H7 (cell line): ENCODE data around the gene SEMA4D. TPM values are rescaled to one million over a fixed set of nuclear protein-coding genes. Genes with fewer than 3 reads are reported as not detected.

Experiments used
- DNase-seq: peaks from one replicate; pipeline ENCODE4 v3.0.0; 2012
- H3K27me3 ChIP-seq: 2 replicates; pipeline ENCODE4 v1.6.0; 2011; ENCODE audit warnings: mild to moderate bottlenecking, low read length; ENCODE audit not compliant: control insufficient read depth, insufficient read depth
- H3K36me3 ChIP-seq: replicated peaks from 2 replicates; pipeline ENCODE4 v1.5.1; 2011; ENCODE audit warnings: low read length; ENCODE audit not compliant: control insufficient read depth, insufficient read depth
- H3K4me3 ChIP-seq: 2 replicates; pipeline ENCODE4 v1.5.1; 2011; ENCODE audit warnings: low read depth, mild to moderate bottlenecking, control low read depth, low read length, moderate library complexity; ENCODE audit not compliant: insufficient read depth
- total RNA-seq: library from RNA; depleted of rRNA; stranded (reverse); fragments of >200 nt; shearing (Covaris generic); gene quantifications from 2 replicates; pipeline ENCODE4 v1.2.3, GENCODE V29; 2014

Gene SEMA4D
- total RNA-seq, 1 experiment from 2014 or later, result 17.0 TPM

DNA sequence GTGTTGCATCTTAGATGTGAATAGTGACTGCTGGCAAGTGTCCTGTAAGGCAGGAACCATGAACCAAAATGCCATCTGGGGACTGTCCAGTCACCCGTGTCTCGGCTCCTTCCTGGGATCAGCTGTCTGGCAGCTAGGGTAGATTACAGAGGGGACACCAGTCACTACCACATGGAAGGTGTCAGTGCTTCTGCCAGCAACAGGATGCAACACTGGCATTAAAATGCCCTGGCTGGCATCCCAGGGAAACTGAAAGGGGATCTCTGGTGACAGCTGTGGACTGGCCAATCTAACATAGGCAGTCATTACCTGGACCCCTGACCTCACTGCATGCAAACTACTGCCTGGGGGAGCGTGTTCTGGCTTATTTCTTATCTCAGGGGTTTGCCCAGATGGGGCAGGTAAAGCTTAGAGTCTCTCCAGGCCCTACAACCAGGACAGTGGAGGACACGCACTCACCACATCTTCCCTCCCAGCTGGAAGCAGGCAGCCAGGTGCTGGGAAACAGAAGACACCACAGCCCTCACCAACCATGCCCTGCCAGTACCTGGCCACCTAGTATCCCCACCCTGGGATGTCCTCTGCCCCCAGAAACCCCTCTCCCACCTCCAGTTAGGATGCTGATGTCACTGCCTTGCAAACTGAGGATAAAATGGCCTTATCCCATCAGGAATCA lies 83.8 kb downstream of the SEMA4D start:
- Histone ChIP-seq H3K4me3 (no peak overlapping the region), H3K27me3 (no peaks in the 10 kb centered on the region), H3K36me3 (no peaks in the 10 kb centered on the region; the same call in none of the 2 replicates)
- no peak for DNase-seq

DNA sequence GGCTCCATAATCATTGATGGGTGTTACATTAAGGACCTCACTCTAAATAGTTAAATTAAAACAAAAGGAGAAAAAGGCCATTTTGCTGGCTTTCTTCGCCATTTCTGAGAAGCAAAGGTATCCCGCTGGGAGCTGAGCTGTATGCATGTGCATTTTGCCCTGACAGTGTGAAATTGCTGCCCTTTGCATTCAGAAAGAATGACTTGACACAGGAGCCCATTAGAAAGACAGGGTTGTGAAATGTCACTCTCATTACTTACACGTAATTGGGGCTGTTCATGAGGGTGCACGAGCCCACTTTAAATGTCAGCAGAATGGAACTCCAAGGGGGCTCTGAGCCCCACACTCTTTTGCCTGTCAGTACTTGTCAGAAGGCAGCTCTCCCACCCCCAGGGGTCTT lies 85.0 kb downstream of the SEMA4D start:
- H3K4me3 ChIP-seq, result no peak overlapping the region
- no peak for DNase-seq
- no peaks in the 10 kb centered on the region; the same call in none of the 2 replicates for H3K36me3 ChIP-seq
- no peaks in the 10 kb centered on the region for H3K27me3 ChIP-seq

DNA sequence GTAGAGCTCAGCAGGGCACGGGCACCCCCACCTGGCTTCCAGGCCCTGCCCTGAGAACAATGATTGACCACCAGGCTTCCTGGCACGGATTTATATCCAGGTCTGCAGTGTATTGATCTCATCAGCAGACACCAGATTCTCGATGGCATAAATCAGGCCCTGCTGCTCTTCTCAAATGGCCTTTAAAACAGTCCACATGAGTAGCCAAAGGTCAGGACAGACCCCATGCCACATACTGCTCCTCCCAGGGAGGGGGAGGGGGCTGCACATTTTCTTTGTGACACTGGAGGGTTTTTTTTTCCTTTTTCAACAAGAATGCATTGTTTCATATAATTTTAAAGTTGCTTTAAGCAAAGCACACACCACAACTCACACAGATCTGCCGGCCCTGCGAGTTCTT lies 85.4 kb downstream of the SEMA4D start:
- DNase-seq, result no peak
- H3K36me3 ChIP-seq, result no peaks in the 10 kb centered on the region; the same call in none of the 2 replicates

DNA sequence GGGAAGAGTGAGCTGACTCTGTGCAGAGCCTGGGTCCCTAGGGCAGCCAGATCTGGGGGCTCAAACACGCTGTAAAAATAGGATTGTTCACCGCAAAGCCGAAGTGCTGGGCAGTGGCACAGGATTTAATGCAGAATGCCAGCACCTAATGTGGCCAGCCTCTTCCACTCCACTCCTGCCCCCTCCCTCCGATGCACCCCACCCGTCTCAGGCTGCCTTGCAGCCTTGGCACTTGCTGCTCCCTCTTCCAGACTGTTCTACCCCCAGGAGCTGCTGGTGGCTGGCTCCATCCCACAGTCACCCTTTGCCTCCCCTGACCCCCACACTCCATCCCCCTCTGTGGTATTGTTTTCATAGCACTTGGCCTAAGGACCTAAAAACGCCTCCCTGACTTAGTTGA lies 86.2 kb downstream of the SEMA4D start:
- Histone ChIP-seq H3K36me3 (no peaks in the 10 kb centered on the region; the same call in 1 of the 2 replicates), H3K27me3 (no peaks in the 10 kb centered on the region)
- DNase-seq, result no peak

More for the DNA sequence above, 85.4 kb downstream of the SEMA4D start:
- Histone ChIP-seq H3K4me3 (no peak overlapping the region), H3K27me3 (no peaks in the 10 kb centered on the region)

DNA sequence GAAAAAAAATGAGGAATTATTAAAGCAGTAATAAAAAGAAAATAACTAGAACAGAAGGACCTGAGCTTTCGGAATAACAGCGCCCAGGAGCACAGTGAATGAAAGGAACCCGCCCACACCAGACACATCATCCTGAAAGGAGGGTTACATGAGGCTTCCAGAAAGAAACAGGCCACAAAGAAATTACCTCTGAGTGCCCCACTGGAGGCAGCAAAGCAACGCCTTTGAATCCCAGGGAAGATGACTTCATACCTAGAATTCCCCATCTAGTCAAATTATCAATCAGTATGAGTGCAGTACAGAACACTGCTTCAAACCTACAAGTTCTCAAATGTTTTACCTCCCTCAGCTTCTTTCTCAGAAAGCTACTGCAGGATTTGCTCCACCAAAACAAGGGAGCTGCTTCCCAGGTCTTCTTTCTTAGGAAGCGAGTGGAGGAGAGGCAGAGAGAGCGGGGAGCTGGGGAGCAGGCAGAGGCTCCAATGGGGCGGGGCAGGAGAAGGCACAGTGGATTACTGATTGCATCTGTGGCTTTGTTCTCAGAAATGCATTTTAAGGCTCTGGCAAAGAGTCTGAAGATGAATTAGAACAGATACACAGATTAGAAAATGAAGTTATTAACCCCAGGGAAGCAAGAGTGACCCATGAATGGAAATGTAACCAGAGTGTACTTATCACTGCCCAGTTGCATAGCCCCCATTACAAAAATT lies 87.1 kb downstream of the SEMA4D start:
- DNase-seq, result peak; percentile 81
- no peaks in the 10 kb centered on the region for H3K27me3 ChIP-seq
- no peak overlapping the region for H3K4me3 ChIP-seq
- H3K36me3 ChIP-seq, result no peaks in the 10 kb centered on the region

More for the DNA sequence above, 86.2 kb downstream of the SEMA4D start:
- H3K4me3 ChIP-seq, result no peak overlapping the region

DNA sequence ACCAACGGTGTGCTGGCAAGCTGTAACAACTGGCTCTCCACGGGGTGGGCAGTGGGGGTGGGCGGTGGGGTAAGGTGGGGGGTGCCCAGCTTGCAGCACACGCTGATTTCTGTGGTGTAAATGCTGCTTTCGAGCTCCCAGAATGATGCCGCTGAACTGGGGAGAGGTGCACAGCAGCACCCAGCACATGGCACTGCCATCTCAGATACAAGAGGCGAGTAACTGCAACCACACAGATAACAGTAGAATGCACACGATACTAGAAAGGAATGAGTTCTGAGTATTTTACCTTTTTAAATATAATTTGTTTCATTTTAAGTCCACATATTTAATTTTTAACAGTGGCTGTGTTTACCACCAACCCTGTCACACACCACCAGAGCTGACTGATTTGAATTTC lies 87.9 kb downstream of the SEMA4D start:
- Histone ChIP-seq H3K4me3 (no peak overlapping the region), H3K36me3 (no peaks in the 10 kb centered on the region), H3K27me3 (no peaks in the 10 kb centered on the region)
- no peak for DNase-seq

DNA sequence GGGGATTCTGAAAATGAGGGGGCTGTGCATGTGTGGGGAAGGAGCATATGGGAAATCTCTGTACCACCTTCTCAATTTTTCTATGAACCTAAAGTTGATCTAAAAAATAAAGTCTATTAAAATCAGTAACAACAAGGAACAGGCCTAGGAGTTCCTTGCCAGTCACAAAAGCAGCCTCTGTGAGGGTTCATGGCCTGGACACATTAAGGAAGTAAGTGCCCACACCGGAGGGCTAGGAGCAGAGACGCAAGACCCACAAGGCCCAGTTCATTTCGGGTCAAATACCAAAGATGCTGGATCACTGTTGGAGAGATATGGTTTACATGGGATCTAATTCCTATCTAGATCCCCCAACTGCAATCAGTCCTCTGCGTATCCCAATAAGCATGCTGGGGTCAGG lies 88.4 kb downstream of the SEMA4D start:
- no peak overlapping the region for H3K4me3 ChIP-seq
- H3K36me3 ChIP-seq, result no peaks in the 10 kb centered on the region
- no peak for DNase-seq
- H3K27me3 ChIP-seq, result no peaks in the 10 kb centered on the region

DNA sequence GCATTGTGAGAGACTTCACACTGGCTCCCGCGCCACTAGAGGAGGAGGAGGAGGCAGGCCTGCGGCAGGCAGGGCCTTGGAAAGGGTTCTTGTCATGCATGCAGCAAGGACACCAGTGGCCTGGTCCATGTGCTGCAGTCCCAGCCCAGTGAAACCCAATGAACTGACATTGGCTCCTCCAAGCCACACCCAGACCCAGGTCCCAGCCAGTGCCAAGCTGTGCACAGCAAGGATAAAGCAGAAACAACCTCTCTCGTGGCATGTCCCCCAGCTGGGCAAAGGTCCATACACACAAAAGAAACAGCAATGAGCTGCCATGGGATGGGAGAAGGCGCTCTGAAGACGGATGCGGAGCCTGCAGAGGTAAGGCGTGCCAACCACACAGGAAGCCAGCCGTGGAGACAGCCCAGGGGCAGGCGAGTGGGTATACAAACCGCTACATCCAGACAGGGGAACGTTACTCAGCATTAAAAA lies 89.2 kb downstream of the SEMA4D start:
- H3K4me3 ChIP-seq, result no peak overlapping the region
- no peaks in the 10 kb centered on the region for H3K36me3 ChIP-seq
- no peak for DNase-seq
- no peaks in the 10 kb centered on the region for H3K27me3 ChIP-seq

DNA sequence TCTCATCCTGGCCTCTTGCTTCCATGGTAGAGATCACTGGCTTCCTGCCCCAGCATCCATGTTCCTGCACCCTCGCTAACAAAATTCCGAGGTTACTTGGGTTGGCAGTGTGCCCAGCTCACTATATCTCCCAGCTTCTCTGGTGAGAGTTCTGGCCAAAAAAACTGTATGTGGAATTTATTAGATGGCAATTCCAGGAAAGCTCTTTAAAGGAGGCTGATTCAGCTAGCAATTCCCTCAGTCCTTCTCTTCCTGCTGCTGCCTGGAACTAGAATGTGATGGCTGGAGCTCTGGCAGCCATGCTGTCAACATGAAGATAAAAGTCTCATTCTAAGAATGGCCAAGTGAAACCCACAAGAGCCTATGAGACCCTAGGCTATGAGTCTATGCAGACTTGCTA lies 90.8 kb downstream of the SEMA4D start:
- Histone ChIP-seq H3K4me3 (no peak overlapping the region), H3K27me3 (no peaks in the 10 kb centered on the region), H3K36me3 (peaks cover 1% of the 10 kb centered on the region; the same call in 1 of the 2 replicates)
- no peak for DNase-seq

DNA sequence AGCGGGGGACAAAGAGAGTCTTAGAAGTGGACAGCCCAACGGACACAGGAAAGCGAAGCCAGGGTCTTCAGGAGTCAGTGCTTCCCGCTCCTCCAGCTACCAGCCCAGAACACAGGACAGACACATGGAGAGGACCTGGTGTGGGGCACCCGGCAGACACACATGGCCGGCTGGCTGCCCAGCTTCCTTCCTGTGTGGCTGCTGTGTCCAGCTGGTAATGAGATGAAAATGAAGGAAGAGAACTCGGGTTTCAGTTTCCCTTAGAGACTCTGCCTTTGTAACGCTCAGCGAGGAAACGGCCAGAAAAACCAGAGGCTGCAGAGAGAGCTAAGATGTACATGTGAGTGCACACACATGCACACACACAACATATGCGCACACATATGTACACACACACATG lies 92.1 kb downstream of the SEMA4D start:
- H3K36me3 ChIP-seq, result peaks cover 1% of the 10 kb centered on the region
- DNase-seq, result no peak
- H3K4me3 ChIP-seq, result no peak overlapping the region
- no peaks in the 10 kb centered on the region for H3K27me3 ChIP-seq

DNA sequence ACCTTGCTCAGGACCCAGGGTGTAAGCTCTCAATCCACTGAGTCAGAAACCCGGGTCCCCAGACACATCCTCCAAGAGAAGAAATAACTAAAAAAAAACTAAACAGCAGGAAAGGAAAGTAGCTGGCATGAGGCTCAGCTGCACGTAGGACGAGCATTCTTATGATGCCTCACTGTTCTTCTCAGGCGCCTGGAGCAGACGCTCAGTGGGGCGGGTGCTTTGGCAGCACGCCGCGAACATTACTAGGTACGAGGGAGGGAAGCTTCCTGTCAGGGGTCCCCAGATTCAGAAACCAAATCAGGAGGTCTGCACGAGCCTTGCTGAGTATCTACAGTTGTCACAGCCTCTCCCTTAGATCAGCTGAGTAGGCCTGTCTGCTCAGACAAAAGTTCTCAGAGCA lies 93.8 kb downstream of the SEMA4D start:
- H3K27me3 ChIP-seq, result no peaks in the 10 kb centered on the region
- no peak overlapping the region for H3K4me3 ChIP-seq
- peaks cover 1% of the 10 kb centered on the region for H3K36me3 ChIP-seq
- no peak for DNase-seq

DNA sequence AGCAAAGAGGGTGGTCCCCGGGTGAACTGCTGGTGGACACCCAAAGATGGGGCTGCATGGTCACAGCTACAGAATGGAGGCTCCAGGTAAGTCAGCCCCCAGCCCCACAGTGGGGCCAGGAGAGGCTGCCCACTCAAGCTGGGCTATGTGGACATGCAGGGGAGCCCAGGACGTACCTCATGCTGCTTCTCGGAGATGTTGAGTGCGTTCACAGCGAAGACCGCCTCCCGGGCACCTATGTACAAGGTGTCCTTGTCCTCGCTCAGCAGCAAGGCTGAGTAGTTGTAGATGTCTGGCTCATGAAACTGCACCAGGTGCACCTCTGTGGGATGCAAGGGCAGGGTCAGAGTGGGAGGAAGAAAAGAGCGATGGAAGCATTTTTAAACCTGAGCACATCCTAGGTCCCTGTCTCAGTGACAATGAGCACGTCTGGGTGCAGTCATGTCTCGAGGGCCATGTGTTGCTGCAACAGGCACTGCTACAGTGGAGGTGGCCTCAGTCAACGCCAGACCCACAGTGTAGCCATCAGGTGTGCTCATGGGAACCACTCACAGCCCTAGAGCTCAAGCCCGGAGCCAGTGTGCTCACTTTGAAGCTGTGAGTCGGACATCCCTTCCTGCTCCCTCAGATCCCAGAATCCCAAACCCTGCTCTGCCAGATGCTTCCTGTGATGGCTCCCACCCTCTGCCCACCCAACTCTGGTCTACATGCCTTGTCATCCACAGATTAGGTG lies 95.1 kb downstream of the SEMA4D start:
- no peak for DNase-seq
- peaks cover 4% of the 10 kb centered on the region for H3K36me3 ChIP-seq
- H3K27me3 ChIP-seq, result no peaks in the 10 kb centered on the region
- no peak overlapping the region for H3K4me3 ChIP-seq

DNA sequence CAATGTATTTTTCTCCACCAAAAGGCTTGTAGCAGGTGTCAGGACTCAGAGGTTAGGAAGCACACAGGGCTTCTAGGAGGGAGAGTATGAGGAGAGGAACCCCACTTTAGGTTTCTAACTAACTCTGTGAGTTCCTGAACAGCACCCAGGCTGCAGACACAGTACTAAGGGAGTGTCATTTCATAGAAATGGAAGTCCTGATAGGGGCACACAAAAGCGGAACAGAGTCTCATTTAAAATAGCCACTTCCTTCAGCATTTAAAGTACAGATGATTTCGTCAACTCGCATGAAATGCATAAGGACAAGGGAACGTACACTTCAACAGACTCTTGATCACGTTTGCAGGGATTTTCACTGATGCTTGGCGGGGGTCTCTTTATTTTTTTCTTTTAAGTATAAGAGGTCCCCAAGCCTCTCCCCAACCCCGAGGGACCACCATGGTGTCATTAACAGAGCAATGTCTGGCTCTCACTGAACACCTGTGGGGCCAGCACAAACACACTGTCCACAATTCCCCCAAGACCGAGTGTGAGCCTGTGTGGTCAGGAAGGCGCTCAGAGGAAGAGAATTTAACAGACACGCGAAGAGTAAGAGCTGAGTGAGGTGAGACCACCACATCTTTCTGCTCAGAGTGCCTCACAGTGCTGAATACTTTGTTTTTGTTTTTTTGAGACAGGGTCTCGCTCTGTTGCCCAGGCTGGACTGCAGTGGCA lies 97.4 kb downstream of the SEMA4D start:
- no peak for DNase-seq
- Histone ChIP-seq H3K36me3 (peaks cover 12% of the 10 kb centered on the region), H3K27me3 (no peaks in the 10 kb centered on the region)

DNA sequence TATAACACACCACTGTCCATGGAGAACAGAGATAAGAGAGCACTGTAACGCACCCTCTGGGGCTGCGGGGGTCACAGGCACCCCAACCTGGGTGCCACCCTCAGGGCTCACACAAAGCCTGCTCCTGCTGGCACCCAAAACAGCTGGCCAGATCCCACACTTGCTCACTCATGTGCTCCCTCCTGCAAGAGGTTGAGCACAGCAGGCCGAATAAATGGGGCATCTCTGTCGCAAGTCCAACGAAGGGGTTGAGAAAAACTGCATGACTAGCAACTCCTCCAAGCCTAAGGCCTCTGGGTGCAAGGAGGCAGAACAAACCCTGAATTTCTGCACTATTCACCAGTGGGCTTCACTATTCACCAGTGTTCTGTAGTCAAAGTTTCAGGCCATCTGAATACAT lies 99.3 kb downstream of the SEMA4D start:
- H3K36me3 ChIP-seq, result peaks cover 12% of the 10 kb centered on the region
- no peak for DNase-seq

More for the DNA sequence above, 97.4 kb downstream of the SEMA4D start:
- H3K4me3 ChIP-seq, result no peak overlapping the region

More for the DNA sequence above, 99.3 kb downstream of the SEMA4D start:
- Histone ChIP-seq H3K27me3 (no peaks in the 10 kb centered on the region), H3K4me3 (no peak overlapping the region)
